ENCODE results near the gene CRTC2.

Gene CRTC2

GRCh38 chr1:153899509-153899908, 58.9 kb downstream of the CRTC2 start:
- no peak for DNase-seq

All from hypothalamus (tissue), 51 donors.